AG20443 (cell line): ENCODE results near the gene PTGFR.

ENCODE experiments used
- DNase-seq: peaks from one replicate; pipeline ENCODE4 v3.0.0; 2012; ENCODE audit warnings: low spot score, mixed read lengths

Gene PTGFR

GRCh38 chr1:78520216-78520615 is 29.4 kb downstream of the PTGFR start:
- no peak for DNase-seq

- no peak for DNase-seq
Measured at GRCh38 chr1:78520843-78521242, 30.1 kb downstream of the PTGFR start.

- DNase-seq: no peak
Measured at GRCh38 chr1:78522136-78522535, 31.4 kb downstream of the PTGFR start.

GRCh38 chr1:78526496-78526895 is 35.7 kb downstream of the PTGFR start:
- DNase-seq: no peak

- no peak for DNase-seq
Measured at GRCh38 chr1:78527706-78528105, 36.9 kb downstream of the PTGFR start.

- no peak for DNase-seq
Measured at GRCh38 chr1:78533527-78533926, 42.8 kb downstream of the PTGFR start.

GRCh38 chr1:78535286-78535685 is 44.5 kb downstream of the PTGFR start:
- no peak for DNase-seq

GRCh38 chr1:78536427-78536826 is 45.7 kb downstream of the PTGFR start:
- peak; percentile 21 for DNase-seq

GRCh38 chr1:78540048-78540447 is 49.3 kb downstream of the PTGFR start:
- DNase-seq: no peak

GRCh38 chr1:78541479-78541878 is 50.7 kb downstream of the PTGFR start:
- DNase-seq: no peak

- DNase-seq: no peak
Measured at GRCh38 chr1:78543941-78544643, 53.3 kb downstream of the PTGFR start.

GRCh38 chr1:78547081-78547480 is 56.3 kb downstream of the PTGFR start:
- no peak for DNase-seq

- DNase-seq: no peak
Measured at GRCh38 chr1:78549331-78549730, 58.6 kb downstream of the PTGFR start.

- DNase-seq: no peak
Measured at GRCh38 chr1:78549891-78550290, 59.1 kb downstream of the PTGFR start.

GRCh38 chr1:78553859-78554258 is 63.1 kb downstream of the PTGFR start:
- DNase-seq: no peak

- DNase-seq: no peak
Measured at GRCh38 chr1:78554840-78555239, 64.1 kb downstream of the PTGFR start.

- no peak for DNase-seq
Measured at GRCh38 chr1:78559680-78560079, 68.9 kb downstream of the PTGFR start.

GRCh38 chr1:78560811-78561210 is 70.0 kb downstream of the PTGFR start:
- DNase-seq: no peak

GRCh38 chr1:78561856-78562255 is 71.1 kb downstream of the PTGFR start:
- DNase-seq: no peak

- no peak for DNase-seq
Measured at GRCh38 chr1:78565393-78565792, 74.6 kb downstream of the PTGFR start.

GRCh38 chr1:78570539-78570938 is 79.8 kb downstream of the PTGFR start:
- no peak for DNase-seq

- DNase-seq: peak; percentile 16
Measured at GRCh38 chr1:78577257-78578100, 86.7 kb downstream of the PTGFR start.

GRCh38 chr1:78586572-78586971 is 95.8 kb downstream of the PTGFR start:
- peak; percentile 43 for DNase-seq
